Activated CD4-positive, alpha-beta memory T cell treated with anti-CD3 and anti-CD28 coated beads, Interleukin-2, amount 10 ng/mL, durations not matched to agents 7 days and 5 days (primary cell): ENCODE data around the gene REC114. TPM values are rescaled to one million over a fixed set of nuclear protein-coding genes. Genes with fewer than 3 reads are reported as not detected.
"Not testable (repeated sequence)": the region's sequence is repeated elsewhere in the genome, so short reads cannot be mapped to it uniquely, and the experiment has no call there.

Experiments
- CTCF ChIA-PET: fragments of 350-600 bp; sonication (Branson Sonifier 250); formaldehyde crosslinking; loops from one replicate; lab custom pipeline; 2021; ENCODE audit warnings: antibody characterized with exemption, inconsistent platforms; lab: Charles Lee
- POLR2A ChIA-PET: fragments of 350-600 bp; sonication (Branson Sonifier 250); formaldehyde crosslinking; loops from one replicate; lab custom pipeline; 2021; ENCODE audit warnings: antibody characterized with exemption; lab: Charles Lee
- DNase-seq: peaks from one replicate; pipeline ENCODE4 v3.0.0-alpha.2; 2020
- H3K27ac Mint-ChIP-seq: one replicate; pipeline ENCODE4 v1.8.0; 2021; ENCODE audit warnings: mild to moderate bottlenecking, mixed read lengths
- H3K27me3 Mint-ChIP-seq: one replicate; pipeline ENCODE4 v1.8.0; 2021; ENCODE audit warnings: mixed read lengths
- H3K36me3 Mint-ChIP-seq: one replicate; pipeline ENCODE4 v1.8.0; 2021; ENCODE audit warnings: low read depth, mixed read lengths
- H3K4me1 Mint-ChIP-seq: one replicate; pipeline ENCODE4 v1.8.0; 2021; ENCODE audit warnings: mixed read lengths
- H3K4me3 Mint-ChIP-seq: one replicate; pipeline ENCODE4 v1.8.0; 2021; ENCODE audit warnings: mild to moderate bottlenecking, mixed read lengths
- H3K9me3 Mint-ChIP-seq: one replicate; pipeline ENCODE4 v1.8.0; 2021; ENCODE audit warnings: mixed read lengths
- total RNA-seq, 2 experiments: library from RNA; stranded (reverse); gene quantifications; one replicate each; pipeline ENCODE4 v1.2.3, GENCODE V29; 2021

REC114 gene
- total RNA-seq, 2 experiments from 2014 or later: not detected

GRCh38 chr15:73433873-73434272, 9.1 kb upstream of the REC114 start:
- Mint-ChIP-seq H3K4me1 (peaks cover 15% of the 10 kb centered on the region), H3K9me3 (no peaks in the 10 kb centered on the region), H3K27ac (no peak overlapping the region), H3K36me3 (no peaks in the 10 kb centered on the region), H3K4me3 (no peak overlapping the region), H3K27me3 (peaks cover 46% of the 10 kb centered on the region)
- DNase-seq: no peak
- ChIA-PET CTCF (no interaction called here), POLR2A (interaction anchor here (1.5 kb wide), 1 partner anchor 8 kb away, joined by 3 read pairs; no protein-coding TSS in a partner anchor)

DNA sequence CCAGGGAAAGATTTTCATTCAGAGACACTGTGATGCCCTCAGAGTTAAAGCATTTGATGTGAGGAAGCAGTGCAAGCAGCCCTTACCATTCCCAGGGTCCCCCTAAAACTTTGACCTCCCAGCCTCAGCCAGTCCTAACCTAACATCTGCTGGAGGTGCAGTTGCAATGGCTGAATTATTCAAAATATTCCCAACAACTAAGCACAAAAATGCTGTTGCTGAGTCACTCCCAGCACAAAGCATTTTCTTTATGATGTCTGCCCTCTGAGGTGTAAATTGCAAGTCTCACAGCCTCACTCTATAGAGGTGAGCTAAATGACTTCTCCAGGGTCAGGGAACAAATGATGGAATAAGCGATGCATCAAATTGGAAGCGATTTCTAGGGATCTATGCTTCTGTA, 6.4 kb upstream of the REC114 start:
- Mint-ChIP-seq H3K4me1 (peaks cover 15% of the 10 kb centered on the region), H3K36me3 (no peaks in the 10 kb centered on the region), H3K4me3 (no peak overlapping the region), H3K9me3 (no peaks in the 10 kb centered on the region), H3K27me3 (peaks cover 39% of the 10 kb centered on the region), H3K27ac (no peak overlapping the region)
- POLR2A ChIA-PET: no interaction called here
- CTCF ChIA-PET: no interaction called here
- DNase-seq: no peak

DNA sequence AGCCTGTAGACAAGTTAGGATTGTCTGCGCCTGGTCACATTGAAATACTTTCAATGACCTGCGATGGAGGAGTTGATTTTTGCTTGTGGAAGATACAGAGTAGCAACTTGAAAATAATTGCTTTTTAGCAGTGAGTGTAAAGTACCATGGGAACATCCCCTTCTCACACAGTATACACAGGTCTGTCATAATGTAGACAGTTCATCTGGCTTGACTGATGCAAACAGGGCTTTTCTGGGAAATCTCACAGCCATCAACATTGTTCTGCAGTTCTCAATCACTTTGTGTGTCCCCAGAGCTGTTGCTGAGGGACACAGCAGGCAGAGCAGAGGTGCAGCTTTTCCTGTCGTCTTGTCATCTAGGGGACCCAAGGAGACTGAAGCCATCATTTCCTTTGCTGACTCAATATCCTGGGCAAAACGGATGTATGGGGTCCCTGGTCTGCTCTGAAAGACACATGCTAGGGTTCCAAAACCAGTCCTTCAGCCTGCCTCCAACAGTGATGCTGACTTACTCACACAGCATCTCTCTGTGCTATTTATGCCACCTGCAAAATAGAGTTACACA, 5.3 kb upstream of the REC114 start:
- no peaks in the 10 kb centered on the region for H3K9me3 Mint-ChIP-seq
- no peak overlapping the region for H3K4me3 Mint-ChIP-seq
- no peak overlapping the region for H3K27ac Mint-ChIP-seq
- CTCF ChIA-PET: no interaction called here
- H3K27me3 Mint-ChIP-seq: peaks cover 37% of the 10 kb centered on the region
- no peaks in the 10 kb centered on the region for H3K36me3 Mint-ChIP-seq
- peaks cover 15% of the 10 kb centered on the region for H3K4me1 Mint-ChIP-seq
- DNase-seq: peak; percentile 22
- POLR2A ChIA-PET: no interaction called here

DNA sequence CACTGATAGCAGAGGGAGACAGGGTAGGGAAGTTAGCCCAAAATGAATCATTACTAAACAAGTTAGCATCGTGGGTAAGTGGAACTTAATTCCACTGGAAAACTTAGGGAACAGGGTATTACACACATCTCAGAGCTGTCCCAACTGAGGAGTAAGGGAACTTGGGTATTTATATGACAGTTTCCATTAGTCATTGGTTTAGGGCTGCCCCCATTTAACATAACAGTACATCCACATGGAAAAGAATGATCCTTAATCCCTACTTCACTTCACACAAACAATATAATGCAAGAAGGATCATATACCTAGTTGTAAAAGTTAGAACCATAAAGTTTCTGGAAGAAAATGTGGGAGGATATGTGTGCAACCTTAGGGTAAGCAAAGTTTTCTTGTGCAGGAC, 4.3 kb upstream of the REC114 start:
- Mint-ChIP-seq H3K36me3 (no peaks in the 10 kb centered on the region), H3K9me3 (no peaks in the 10 kb centered on the region), H3K4me1 (peaks cover 15% of the 10 kb centered on the region), H3K27me3 (peaks cover 33% of the 10 kb centered on the region), H3K27ac (no peak overlapping the region), H3K4me3 (no peak overlapping the region)
- ChIA-PET POLR2A (no interaction called here), CTCF (no interaction called here)
- DNase-seq: no peak

DNA sequence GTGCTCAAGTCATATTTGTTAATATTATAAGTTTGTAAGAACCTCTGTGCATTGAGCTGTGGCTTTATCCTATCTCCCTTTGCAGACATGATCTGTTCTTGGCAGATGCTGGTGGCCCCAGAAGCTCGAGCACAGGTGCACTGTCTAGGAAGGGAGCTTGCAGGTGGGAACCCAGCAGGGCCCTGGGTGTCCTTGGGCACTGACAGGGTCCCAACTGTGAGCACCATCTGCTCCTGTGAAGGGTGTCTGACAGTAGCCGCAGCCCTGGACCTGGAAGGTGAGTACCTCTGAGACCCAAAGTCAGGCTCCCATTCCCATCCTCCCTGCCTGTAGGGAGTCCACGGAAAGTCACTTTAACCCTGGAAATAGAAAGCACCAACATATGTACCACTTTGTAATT, 2.4 kb upstream of the REC114 start:
- no peaks in the 10 kb centered on the region for H3K9me3 Mint-ChIP-seq
- DNase-seq: no peak
- H3K27ac Mint-ChIP-seq: no peak overlapping the region
- peaks cover 31% of the 10 kb centered on the region for H3K27me3 Mint-ChIP-seq
- peaks cover 15% of the 10 kb centered on the region for H3K4me1 Mint-ChIP-seq
- H3K4me3 Mint-ChIP-seq: no peak overlapping the region
- no peaks in the 10 kb centered on the region for H3K36me3 Mint-ChIP-seq
- ChIA-PET CTCF (no interaction called here), POLR2A (no interaction called here)

- Mint-ChIP-seq H3K27me3 (peaks cover 30% of the 10 kb centered on the region), H3K4me1 (peaks cover 18% of the 10 kb centered on the region), H3K36me3 (peaks cover 6% of the 10 kb centered on the region), H3K9me3 (peaks cover 4% of the 10 kb centered on the region), H3K4me3 (no peak overlapping the region), H3K27ac (no peak overlapping the region)
- ChIA-PET CTCF (interaction anchor here (0.6 kb wide), 1 partner anchor 180 kb away, joined by 4 read pairs; no protein-coding TSS in a partner anchor), POLR2A (no interaction called here)
- DNase-seq: no peak
Observed at GRCh38 chr15:73442421-73442820, 543 bp upstream of the REC114 start.

DNA sequence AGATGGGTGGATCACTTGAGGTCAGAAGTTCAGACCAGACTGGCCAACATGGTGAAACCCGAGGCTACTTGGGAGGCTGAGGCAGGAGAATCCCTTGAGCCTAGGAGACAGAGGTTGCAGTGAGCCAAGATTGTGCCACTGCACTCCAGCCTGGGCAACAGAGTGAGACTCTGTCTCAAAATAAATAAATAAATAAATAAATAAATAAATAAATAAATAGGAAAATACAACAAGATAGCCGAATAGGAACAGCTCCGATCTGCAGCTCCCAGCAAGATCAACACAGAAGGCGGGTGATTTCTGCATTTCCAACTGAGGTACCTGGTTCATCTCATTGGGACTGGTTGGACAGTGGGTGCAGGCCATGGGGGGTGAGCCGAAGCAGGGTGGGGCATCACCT, 4.5 kb downstream of the REC114 start:
- POLR2A ChIA-PET, CTCF ChIA-PET, DNase-seq, H3K4me3 Mint-ChIP-seq, H3K27ac Mint-ChIP-seq: not testable (repeated sequence)
- H3K27me3 Mint-ChIP-seq: peaks cover 48% of the 10 kb centered on the region
- H3K36me3 Mint-ChIP-seq: peaks cover 33% of the 10 kb centered on the region
- peaks cover 31% of the 10 kb centered on the region for H3K9me3 Mint-ChIP-seq
- peaks cover 24% of the 10 kb centered on the region for H3K4me1 Mint-ChIP-seq

- H3K27ac Mint-ChIP-seq: peak overlapping the region; percentile 53
- H3K4me3 Mint-ChIP-seq, POLR2A ChIA-PET: not testable (repeated sequence)
- H3K27me3 Mint-ChIP-seq: peaks cover 54% of the 10 kb centered on the region
- CTCF ChIA-PET: interaction anchor here (1.0 kb wide), 1 partner anchor 16 kb away, joined by 3 read pairs; no protein-coding TSS in a partner anchor
- peak; percentile 70 for DNase-seq
- H3K36me3 Mint-ChIP-seq: peaks cover 33% of the 10 kb centered on the region
- H3K9me3 Mint-ChIP-seq: peaks cover 31% of the 10 kb centered on the region
- H3K4me1 Mint-ChIP-seq: peaks cover 24% of the 10 kb centered on the region
Observed at GRCh38 chr15:73448158-73448758, 5.3 kb downstream of the REC114 start.

DNA sequence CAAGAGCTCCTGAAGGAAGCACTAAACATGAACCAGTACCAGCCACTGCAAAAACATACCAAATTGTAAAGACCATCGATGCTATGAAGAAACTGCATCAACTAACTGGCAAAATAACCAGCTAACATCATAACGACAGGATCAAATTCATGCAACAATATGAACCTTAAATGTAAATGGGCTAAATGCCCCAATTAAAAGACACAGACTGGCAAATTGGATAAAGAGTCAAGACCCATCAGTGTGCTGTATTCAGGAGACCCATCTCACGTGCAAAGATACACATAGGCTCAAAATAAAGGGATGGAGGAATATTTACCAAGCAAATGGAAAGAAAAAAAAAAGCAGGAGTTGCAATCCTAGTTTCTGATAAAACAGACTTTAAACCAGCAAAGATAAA, 7.0 kb downstream of the REC114 start:
- DNase-seq, POLR2A ChIA-PET, H3K4me3 Mint-ChIP-seq, H3K27ac Mint-ChIP-seq, CTCF ChIA-PET: not testable (repeated sequence)
- Mint-ChIP-seq H3K27me3 (peaks cover 63% of the 10 kb centered on the region), H3K9me3 (peaks cover 31% of the 10 kb centered on the region), H3K36me3 (peaks cover 33% of the 10 kb centered on the region), H3K4me1 (peaks cover 24% of the 10 kb centered on the region)

- Mint-ChIP-seq H3K9me3 (peaks cover 27% of the 10 kb centered on the region), H3K4me3 (no peak overlapping the region), H3K27ac (no peak overlapping the region), H3K36me3 (peaks cover 21% of the 10 kb centered on the region), H3K4me1 (peaks cover 2% of the 10 kb centered on the region), H3K27me3 (peaks cover 60% of the 10 kb centered on the region)
- CTCF ChIA-PET: no interaction called here
- POLR2A ChIA-PET: no interaction called here
- DNase-seq: no peak
Observed at GRCh38 chr15:73454096-73454495, 11.1 kb downstream of the REC114 start.

DNA sequence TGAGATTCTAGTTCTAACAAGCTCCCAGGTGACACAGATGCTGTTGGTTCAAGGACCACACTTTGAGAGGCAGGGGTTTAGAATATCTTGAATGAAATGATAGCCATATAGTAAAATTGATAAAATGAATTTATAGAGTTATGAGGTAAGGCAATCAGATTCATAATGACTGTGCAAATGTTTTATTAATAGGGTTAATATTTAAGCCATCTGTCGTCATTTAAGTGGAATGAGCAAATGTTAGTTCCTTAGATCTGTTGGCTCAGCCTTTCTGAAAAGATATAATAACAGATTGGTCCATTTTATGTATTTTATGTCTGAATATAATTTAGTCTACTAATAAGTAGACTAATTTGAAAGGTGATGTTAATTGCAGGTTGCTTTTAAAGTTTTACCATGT, 12.9 kb downstream of the REC114 start:
- H3K36me3 Mint-ChIP-seq: peaks cover 6% of the 10 kb centered on the region
- peaks cover 14% of the 10 kb centered on the region for H3K9me3 Mint-ChIP-seq
- no peak for DNase-seq
- no peaks in the 10 kb centered on the region for H3K4me1 Mint-ChIP-seq
- no peak overlapping the region for H3K4me3 Mint-ChIP-seq
- peaks cover 49% of the 10 kb centered on the region for H3K27me3 Mint-ChIP-seq
- H3K27ac Mint-ChIP-seq: no peak overlapping the region
- ChIA-PET POLR2A (interaction anchor here (1.4 kb wide), 1 partner anchor 8 kb away, joined by 3 read pairs; no protein-coding TSS in a partner anchor), CTCF (no interaction called here)

DNA sequence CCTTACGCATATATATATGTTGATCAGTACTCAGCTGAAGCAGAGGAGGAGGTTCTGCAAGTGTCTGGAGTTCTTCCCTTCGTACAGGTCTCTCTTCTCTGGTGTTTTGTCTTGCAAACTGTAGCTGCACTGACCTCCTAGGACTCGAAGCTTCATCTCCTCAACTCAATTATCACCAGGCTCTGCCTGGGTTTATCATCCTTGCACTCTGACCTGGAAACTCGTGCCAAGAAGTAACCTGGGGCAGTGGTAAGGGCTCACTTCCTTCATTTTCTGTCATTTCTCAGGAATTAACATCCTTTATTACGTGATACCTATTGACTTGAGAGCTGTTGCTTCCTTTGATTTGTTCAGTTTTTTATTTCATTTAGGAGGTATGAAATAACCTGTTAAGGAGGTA, 14.4 kb downstream of the REC114 start:
- Mint-ChIP-seq H3K4me3 (no peak overlapping the region), H3K9me3 (no peaks in the 10 kb centered on the region), H3K27me3 (peaks cover 39% of the 10 kb centered on the region), H3K4me1 (no peaks in the 10 kb centered on the region), H3K36me3 (no peaks in the 10 kb centered on the region), H3K27ac (no peak overlapping the region)
- POLR2A ChIA-PET: no interaction called here
- CTCF ChIA-PET: no interaction called here
- no peak for DNase-seq

DNA sequence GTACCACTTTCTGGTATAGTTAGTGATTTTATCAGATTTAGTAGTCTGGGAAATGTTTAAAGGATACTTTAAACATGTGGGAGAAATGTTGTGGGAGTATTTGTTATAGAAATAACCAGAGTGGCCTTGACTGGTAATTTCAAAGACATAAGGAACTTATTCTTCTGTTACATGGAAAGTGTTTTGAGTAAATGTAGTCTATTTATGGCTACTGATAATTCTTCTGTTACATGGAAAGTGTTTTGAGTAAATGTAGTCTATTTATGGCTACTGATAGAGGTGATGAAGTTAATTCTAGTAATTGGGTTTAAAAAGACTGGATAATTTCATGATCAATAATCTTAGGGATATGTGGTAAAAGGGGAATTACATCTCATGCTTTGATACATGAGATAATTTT, 17.7 kb downstream of the REC114 start:
- Mint-ChIP-seq H3K4me3 (no peak overlapping the region), H3K27me3 (peaks cover 23% of the 10 kb centered on the region), H3K4me1 (no peaks in the 10 kb centered on the region), H3K9me3 (no peaks in the 10 kb centered on the region), H3K27ac (no peak overlapping the region), H3K36me3 (no peaks in the 10 kb centered on the region)
- CTCF ChIA-PET: no interaction called here
- DNase-seq: no peak
- POLR2A ChIA-PET: no interaction called here

GRCh38 chr15:73464602-73465001, 21.6 kb downstream of the REC114 start:
- CTCF ChIA-PET: interaction anchor here (0.8 to 2.0 kb wide), 4 partner anchors 14 to 180 kb away, joined by 3 to 8 read pairs (median 3); no protein-coding TSS in a partner anchor
- Mint-ChIP-seq H3K4me1 (no peaks in the 10 kb centered on the region), H3K9me3 (no peaks in the 10 kb centered on the region), H3K4me3 (no peak overlapping the region), H3K27ac (no peak overlapping the region), H3K36me3 (no peaks in the 10 kb centered on the region), H3K27me3 (peaks cover 25% of the 10 kb centered on the region)
- POLR2A ChIA-PET: interaction anchor here (0.8 kb wide), 1 partner anchor 9 kb away, joined by 3 read pairs; no protein-coding TSS in a partner anchor
- DNase-seq: no peak
